Epidermal melanocyte (primary cell): Measurements from ENCODE around the gene PGLYRP1.

Experiments
- DNase-seq: peaks from one replicate; pipeline ENCODE4 v3.0.0; 2011; ENCODE audit warnings: low spot score; ENCODE audit not compliant: insufficient read length

Gene PGLYRP1, protein sequence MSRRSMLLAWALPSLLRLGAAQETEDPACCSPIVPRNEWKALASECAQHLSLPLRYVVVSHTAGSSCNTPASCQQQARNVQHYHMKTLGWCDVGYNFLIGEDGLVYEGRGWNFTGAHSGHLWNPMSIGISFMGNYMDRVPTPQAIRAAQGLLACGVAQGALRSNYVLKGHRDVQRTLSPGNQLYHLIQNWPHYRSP

DNA sequence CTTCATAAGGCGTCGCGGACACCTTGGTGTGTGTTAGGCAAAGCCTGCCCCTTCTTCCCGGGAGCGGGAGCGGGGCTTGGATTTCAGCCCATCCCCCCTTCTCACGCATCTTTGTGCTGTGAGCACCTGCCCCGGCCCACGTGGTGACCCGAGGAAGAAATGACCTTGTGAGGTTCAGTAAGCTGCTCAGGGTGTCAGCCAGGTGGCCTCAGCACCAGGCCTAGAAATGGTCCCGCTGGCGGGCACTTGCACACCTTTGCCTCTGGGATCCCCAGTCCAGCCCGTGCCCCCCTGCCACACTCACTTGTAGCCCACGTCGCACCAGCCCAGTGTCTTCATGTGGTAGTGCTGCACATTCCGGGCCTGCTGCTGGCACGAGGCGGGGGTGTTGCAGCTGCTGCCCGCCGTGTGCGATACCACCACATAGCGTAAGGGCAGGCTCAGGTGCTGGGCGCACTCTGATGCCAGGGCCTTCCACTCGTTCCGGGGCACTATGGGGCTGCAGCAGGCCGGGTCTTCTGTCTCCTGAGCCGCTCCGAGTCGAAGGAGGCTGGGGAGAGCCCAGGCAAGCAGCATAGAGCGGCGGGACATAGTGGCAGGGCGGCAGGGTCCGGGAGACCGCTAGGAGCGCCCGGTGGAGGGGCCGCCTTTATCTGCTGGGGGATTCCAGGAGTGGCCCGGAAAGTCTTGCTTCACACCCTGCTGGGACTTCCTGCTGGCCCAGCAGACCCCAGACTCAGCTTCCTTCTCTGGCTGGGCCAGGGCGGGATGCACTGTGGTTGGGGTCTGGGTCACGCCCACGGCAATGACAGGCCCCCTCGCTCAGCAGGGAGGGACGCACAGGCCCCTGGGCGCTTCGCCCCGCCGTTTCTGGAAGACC is at the start of gene PGLYRP1:
Gene PGLYRP1 (minus strand): TSS at position 623 of the 880 bp plus-strand sequence. CDS start 32 bp downstream, at position 591.
- no peak for DNase-seq

DNA sequence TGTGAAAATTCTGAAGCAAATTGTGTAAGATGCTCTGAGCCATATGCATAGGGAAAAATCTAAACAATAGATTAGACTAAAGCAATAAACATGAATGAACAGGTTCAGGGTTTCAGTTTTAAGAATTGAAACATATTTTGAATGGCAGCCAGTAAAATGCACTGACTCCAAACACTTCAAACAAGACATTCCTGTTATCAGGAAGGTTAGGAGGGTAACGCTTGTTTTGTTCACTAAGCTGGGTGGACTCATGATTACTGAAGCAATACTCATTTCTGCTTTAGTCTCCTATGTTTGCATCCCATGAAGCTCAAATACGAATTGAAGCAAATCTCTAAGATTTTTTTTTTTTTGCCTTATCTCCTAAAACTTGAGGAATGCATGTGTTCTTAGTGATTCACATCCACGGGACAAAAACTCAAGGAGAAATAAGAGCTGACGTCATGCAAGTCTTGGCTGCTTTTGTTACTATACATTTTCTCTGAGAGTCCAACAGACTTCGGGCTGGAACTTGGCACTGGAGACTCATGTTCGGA is 47.0 kb upstream of the PGLYRP1 start:
- no peak for DNase-seq

DNA sequence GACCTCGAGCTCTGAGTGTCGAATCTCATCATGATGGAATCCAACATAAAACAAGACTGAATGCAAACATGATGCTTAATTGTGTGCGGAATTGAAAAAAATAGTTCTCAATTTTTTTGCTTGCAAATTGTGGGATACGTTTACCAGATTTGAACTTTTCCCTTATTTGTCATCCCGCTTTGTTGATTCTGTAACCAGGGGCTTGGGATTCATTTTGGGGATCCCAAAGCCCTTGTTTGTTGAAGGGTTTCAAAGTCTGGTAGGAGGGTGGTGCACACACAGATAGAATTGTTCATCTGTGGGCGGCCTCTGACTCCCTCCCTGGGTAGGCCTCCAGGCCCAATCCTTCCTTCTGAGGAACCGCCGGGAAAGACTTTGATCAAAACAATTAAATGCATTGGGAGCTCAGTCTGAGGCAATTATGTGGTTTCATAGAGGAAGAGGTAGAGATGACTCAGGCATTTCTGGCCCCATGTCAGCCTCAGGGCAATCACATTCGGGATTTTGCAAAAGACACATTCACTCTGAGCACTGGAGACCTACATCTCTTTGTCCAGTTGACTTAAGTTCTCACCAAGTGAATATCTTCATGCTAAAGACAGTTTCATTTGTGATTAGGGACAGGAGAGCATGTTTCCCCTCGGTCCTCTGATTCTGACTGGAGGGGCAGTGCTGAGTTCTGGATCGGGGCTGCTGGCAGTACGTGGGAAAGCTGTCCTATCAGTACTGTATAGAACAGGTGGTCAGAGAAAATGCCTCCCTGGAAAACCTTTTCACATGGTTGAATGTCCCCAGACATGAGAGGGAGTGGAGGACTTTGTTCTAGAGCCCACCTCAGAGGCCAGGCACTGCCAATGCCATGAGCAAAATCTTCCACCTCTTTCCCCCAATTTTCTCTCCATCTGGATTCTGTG is 45.7 kb upstream of the PGLYRP1 start:
- DNase-seq = no peak

DNA sequence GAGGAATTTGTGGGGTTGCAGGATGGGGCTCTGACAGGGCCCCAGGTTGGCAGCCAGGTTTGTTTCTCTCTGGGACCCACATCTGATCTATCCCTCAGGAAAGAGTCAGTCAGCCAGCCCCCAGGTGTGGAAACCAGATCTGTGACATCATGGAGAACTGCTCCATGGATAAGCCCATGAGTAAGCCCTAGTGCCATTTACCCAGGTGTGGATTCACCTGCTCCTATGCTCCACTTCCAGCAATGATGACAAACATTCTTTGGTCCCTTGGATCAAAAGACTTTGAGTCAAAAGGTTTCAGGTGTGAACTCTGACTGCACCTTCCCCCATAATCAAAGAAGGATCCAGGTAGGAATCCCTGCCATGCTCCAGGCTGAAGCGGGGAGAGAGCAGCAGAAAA is 44.8 kb upstream of the PGLYRP1 start:
- no peak for DNase-seq

DNA sequence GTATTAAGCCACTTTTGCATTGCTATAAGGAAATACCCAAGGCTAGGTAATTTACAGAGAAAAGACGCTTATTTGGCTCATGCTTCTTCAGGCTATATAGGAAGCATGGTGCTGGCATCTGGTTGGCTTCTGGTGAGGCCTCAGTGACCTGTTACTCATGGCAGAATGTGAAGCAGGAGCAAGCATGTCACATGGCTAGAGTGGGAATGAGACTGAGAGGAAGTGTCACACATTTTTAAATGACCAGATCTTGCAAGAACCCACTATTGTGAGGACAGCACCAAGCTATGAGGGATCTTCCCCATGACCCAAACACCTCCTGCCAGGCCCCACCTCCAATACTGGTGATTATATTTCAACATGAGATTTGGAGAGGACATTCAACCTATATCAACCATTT is 43.6 kb upstream of the PGLYRP1 start:
- no peak for DNase-seq

DNA sequence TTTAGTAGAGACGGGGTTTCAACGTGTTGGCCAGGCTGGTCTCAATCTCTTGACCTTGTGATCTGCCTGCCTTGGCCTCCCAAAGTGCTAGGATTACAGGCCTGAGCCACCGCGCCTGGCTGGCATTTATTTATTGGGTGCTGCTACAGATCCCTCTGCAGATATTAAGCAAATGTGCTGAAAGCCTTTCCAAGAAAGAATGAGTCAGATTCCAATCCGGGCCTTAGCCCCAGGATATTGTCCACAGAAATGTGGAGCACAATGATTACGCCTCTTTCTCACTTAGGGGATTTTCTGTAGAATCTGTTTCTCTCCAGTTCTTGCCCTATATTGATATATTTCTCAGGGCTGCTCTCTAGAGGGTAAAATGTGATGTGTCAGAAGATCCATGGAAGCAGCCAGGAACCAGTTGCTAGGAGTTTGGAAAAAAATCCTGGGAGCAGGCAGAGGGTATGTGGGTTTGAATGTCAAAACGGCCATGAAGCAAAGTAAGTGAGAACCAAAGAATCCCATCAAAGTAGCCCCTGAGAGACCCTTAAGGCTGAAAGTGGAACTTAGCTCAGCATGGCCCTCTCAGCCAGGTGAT is 42.7 kb upstream of the PGLYRP1 start:
- DNase-seq = peak; percentile 46

DNA sequence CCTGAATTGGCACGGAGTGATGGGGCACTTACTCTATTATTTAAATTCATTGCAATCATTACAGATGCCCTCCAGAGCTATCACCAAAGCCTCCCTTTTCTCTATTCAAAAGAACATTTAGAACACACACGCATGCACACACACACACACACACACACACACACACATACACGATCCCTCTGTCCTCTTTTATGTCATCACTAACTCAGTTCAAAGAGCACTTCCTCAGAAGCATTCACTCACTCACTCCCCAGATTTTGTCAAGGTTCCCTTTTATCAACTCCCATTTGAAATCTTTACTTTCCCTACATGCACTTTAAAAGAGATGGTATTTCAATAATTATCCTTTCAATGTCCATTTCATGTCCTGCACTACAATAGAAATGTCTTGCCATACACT is 40.3 kb upstream of the PGLYRP1 start:
- no peak for DNase-seq

DNA sequence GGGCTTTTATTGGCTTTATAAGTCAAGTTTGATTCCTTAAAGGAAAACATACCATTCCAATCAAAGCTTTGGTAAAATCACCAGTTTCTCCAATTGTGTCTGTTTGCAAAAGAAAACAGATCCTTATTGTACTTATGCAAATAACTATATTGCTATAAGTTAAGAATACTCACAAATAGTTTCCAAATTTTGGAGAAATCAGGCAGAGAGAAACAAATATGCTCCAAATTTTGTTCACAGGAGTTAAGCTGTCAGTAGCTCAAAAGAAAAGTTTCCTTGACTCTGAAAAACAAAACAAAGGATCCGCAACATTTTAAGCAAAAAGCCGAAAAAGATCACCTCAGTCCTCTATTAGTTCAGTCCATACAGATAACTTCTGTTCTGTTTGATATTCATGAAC is 37.2 kb upstream of the PGLYRP1 start:
- DNase-seq = no peak

DNA sequence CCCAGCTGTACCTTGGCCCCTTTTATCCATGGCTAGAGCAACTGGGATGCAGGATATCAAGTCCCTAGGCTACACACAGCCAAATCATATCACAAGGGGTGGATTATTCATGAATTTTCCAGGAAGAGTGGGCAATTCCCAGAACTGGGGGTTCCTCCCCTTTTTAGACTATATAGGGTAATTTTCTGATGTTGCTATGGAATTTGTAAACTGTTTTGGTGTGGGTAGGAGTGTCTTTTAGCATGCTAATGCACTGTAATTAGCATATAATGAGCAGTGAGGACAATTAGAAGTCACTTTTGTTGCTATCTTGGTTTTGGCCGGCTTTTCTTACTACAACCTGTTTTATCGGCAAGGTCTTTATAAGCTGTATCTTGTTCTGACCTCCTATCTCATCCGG is 35.9 kb upstream of the PGLYRP1 start:
- DNase-seq = no peak

DNA sequence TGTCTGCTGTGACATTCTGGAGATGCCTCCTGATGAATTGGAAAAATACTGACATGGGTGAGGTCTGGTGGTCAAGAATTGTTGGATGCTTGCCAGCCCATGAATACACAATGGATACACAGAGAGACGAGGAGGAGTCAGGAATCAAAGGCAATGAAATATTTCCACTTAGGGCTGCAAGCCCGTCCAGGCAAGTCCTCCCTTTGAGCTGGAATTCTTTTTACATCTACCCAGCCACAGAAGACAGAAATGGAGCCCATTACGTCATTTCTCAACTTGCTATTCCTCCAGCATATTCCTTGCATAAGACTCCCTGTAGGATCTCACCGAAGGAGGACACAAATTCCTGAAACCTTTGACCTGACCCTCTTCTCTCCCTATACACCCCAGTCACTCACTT is 33.7 kb upstream of the PGLYRP1 start:
- no peak for DNase-seq

DNA sequence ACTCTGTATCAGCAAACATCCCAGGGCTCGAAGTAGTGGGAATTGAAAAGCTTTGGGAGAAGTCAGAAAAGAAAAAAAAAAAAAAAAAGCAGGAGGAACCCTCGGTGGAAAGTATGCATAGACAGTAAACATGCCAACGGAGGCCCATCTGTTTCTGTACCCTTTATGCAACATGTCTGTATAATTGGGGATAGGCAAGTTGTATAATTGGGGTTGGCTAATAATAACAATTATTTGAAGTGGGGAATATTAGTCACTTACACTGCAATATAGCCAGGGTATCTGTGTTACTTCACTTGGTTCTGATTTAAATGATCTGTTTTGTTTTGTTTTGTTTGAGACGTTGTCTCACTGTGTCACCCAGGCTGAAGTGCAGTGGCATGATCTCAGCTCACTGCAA is 30.0 kb upstream of the PGLYRP1 start:
- DNase-seq = no peak

DNA sequence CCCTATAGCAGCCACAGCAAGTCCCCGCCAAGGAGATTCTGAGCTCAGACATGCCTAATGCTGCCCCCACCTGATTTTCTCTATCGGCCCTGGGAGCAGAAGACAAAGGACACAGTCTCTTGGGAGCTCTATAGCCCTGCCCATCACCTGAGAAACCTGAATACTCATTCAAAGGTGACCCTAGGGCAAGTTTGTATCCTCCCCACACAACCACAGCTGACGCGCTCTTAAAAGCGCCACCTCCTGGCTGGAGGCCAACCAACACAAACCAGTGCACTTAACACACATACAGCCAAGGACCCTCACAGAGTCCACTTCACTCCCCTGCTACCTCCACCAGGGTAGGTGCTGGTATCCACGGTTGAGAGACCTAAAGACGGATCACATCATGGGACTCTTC is 26.7 kb upstream of the PGLYRP1 start:
- DNase-seq = no peak

DNA sequence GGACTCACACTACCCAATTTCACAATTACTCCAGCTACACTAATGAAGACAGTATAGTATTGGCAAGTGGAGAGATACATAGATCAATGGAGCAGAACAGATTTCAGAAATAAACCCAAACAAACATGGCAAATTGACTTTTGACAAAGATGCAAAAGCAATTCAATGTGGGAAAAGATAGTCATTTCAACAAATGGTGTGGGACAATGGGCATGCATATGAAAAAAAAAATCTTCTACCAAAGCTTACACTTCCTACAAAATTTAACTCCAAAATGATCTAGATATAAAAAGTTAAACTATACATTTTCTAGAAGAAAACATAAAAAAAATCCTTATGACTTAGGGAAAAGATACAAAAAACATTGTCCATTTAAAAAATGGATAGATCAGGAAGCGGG is 20.7 kb upstream of the PGLYRP1 start:
- DNase-seq = no peak

DNA sequence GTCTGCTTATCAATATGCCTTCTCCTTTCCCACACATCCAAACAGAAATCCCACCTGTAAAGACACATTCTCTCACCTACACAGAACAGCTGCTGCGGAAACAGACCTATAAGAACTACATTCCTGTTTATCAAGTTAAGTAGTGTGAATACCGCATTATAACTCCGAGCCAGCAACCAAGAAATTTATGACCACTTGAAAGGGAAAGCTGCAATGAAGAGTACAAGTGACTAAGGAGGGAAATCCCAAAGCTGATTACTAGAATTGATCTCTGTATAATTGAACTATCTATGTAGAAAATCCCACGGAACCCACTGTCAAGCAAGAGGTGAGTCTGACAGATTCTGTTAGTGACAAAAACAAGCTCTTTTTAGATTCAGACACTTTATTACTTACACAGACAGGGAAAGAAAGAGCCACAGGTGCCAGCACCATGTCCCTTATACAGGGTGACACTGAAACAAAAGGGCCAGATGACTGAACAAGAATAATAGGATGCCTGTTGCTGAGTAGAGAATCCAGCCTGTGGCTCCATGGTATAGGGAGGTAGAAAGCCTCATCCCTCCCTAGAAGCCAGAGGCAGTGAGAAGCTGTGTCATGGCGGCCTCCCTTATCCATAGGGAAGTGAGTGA is 19.5 kb upstream of the PGLYRP1 start:
- no peak for DNase-seq

DNA sequence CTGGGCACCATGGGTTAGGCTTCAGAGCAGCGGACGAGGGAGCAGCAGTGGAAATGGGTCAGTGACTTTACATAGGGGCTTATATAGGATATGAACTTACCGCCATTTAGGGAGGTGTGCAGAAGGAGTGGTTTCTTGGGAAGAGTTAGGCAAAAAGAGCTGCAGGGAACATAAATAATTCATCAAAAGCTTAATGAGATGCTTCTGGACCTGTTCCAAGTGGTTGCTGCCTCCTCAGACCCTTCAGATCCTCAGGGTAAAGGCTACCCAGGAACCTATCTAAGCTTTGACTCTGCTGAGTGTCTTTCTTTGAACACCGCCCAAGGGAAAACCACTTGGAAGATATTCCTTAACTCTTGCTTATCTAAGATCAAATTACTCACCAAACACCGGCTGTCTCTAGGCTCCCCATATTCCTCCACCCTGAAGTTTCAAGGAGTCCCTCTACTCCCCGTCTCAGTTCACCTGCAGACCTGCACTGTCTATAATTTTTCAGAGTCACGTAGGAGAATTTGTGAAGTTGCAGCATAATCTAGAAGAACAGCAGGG is 18.2 kb upstream of the PGLYRP1 start, which contains the start of gene IGFL4:
Gene IGFL4 (minus strand): TSS at position 51 of the 549 bp plus-strand sequence. CDS start 40 bp downstream, at position 11.
- no peak for DNase-seq

DNA sequence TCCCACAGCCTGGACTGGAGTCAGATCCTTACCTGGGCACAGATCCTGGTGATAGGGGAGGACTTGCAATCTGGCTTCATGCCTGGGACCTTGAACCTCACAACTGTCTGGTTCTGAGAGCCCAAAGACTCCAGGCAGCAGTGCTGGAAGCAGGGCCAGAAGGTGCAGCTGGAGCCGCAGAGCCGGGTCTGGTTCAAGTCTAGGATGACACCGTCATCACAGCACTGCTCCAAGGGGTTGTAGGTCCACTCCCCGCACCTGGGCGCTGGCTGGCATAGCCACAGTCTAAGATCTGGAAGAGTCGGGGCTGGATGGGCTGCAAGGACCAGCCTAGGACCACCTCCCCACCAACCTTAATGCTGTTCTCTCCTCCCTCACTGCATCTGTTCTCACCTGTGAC is 17.3 kb upstream of the PGLYRP1 start:
- DNase-seq = no peak

DNA sequence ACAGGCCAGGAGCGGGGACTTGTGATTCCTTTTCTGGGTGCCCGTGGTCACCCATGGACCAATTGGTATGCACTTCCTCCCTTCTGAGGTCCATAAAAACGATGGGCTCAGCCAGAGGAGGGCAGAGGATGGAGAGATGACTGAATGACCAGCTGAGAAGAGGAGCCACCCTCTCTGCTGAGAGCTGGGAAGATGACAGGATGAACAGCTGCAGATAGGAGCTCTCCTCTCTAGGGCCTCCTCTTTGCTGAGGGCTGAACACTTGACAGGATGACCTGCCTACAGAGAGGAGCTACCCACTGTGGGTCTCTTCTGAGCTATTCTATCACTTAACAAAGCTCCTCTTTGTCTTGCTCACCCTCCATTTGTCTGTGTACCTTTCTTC is 13.9 kb upstream of the PGLYRP1 start:
- DNase-seq = no peak

DNA sequence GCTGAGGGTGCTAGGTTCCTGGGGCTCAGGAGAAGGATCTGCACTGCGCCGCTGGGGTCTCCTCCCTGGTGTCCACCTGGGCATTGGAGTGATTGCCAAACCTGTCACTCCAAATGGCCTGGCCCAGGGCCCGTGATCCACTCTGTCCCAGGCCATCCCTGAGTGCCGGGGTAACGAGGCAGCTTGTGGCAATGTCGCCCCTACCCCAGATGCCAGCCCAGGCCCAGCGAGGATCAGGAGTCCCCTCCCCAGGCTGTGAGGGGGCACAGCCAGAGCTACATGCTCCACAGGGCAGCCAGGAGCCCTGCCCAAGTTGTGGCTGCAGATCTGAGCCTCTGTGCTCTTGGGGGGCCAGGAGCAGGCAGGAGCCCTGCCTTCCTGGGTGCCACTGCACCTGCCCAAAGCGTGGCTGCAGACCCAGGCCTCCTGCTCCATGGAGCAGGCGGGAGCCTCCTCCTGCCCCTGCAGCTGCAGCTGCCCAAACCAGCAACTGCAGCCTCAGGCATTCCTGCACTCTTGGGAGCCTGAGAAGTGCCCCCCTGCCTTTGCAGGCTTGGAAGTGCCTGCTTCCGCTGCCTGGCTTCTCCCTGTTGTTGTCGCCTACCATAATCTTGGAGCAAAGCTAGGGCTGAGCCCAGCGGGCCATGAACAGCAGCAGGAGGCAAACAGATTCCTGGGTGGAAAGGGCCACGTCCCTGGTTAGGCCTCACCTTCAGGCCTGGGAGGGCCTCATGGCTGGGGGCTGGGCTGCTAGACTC is 13.3 kb upstream of the PGLYRP1 start:
- no peak for DNase-seq

DNA sequence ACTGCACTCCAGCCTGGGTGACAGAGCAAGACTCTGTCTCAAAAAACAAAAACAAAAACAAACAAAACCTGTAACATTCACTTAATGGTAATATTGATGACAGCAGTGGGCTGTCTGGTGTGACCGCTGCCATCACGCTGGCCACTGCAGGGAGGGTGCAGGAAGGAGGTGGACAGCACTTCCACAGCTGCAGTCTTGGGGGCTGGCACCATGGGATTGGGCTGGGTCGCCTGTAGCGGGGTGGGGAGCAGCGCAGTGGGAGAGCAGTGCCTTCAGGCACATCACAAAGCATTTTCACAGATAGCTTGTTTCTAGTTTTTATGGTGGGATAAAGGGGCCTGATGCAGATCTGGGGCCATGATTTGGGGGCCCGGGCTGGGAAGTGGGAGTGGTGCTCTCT is 12.7 kb upstream of the PGLYRP1 start:
- DNase-seq = no peak

DNA sequence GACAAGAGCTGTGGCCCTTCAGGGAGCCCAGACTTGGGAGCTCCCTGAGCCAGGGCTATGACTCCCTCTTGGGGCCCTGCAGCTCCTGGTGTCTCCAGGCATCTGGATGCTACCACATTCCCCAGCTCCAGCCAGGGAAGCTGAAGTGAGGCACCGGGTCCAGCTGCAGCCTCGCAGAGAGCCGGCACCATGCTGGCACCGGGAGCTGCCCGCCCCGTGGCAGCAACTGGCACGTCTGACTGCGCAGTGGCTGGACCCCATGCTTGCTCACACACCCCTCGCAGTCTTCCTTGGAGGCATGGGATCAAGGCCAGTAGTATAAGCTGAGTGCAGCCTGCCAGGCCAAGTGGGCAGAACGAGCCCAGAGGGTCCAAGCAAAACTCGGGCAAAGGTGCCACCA is 10.5 kb upstream of the PGLYRP1 start:
- DNase-seq = no peak
